Gastrocnemius medialis (tissue), 4 donors: ENCODE measurements around the gene TAMALIN.

ENCODE experiments used
- POLR2A ChIP-seq, 2 donors: fragments of 450-650 bp; IDR thresholded peaks; one replicate each; pipeline ENCODE4 v1.6.1; 2017; ENCODE audit warnings: antibody characterized with exemption in 2 of 2, mild to moderate bottlenecking in 2 of 2, moderate library complexity in 2 of 2
- TF ChIP-seq, protein P1 (sequence below), 5 experiments: fragments of 450-650 bp in 3 of 5; fragments of 200-600 bp in 2 of 5; sonication (generic) in 2 of 5; IDR thresholded peaks in 4 of 5; conservative IDR thresholded peaks in 1 of 5; 1 replicate in 4 of 5; 2 replicates in 1 of 5; pipeline ENCODE4 v1.5.1; 2016 to 2019; ENCODE audit warnings: antibody characterized with exemption in 5 of 5, mild to moderate bottlenecking in 3 of 5, moderate library complexity in 3 of 5

DNA sequence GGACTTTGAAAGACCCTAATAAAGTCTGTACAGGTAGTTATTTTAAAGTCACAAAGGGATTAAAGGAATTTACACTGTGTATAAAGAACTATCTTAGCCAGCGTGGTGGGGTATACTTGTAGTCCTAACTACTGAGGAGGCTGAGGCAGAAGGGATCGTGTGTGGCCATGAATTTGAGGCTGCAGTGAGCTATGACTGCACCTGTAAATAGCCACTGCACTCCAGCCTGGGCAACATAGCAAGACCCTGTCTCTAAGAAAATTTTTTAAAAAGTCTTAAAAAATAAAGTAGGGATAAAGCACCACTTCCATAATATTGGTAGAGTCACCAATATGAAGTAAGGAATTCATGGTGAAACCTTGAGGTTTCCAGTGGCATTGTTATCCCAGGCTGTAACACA, 37.1 kb upstream of the TAMALIN start:
- TF ChIP-seq, protein P1, sequence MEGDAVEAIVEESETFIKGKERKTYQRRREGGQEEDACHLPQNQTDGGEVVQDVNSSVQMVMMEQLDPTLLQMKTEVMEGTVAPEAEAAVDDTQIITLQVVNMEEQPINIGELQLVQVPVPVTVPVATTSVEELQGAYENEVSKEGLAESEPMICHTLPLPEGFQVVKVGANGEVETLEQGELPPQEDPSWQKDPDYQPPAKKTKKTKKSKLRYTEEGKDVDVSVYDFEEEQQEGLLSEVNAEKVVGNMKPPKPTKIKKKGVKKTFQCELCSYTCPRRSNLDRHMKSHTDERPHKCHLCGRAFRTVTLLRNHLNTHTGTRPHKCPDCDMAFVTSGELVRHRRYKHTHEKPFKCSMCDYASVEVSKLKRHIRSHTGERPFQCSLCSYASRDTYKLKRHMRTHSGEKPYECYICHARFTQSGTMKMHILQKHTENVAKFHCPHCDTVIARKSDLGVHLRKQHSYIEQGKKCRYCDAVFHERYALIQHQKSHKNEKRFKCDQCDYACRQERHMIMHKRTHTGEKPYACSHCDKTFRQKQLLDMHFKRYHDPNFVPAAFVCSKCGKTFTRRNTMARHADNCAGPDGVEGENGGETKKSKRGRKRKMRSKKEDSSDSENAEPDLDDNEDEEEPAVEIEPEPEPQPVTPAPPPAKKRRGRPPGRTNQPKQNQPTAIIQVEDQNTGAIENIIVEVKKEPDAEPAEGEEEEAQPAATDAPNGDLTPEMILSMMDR (IDR thresholded peaks at IDR 0.05 in 4 of 5, conservative IDR thresholded peaks at IDR 0.05 in 1 of 5), result no peak
- TF ChIP-seq POLR2A (IDR thresholded peaks at IDR 0.05), result no peak
